C4-2B (cell line): ENCODE data around the gene ATP11B.

Experiments
- ZFX ChIP-seq: fragments of 450-650 bp; IDR thresholded peaks from 2 replicates; pipeline ENCODE4 v1.6.1; 2017
- TF ChIP-seq, protein P1 (sequence below): fragments of 450-650 bp; conservative IDR thresholded peaks from 2 replicates; pipeline ENCODE4 v1.5.1; 2017; ENCODE audit warnings: mild to moderate bottlenecking

GRCh38 chr3:182925330-182925943, 132.1 kb downstream of the ATP11B start:
- TF ChIP-seq, protein P1, sequence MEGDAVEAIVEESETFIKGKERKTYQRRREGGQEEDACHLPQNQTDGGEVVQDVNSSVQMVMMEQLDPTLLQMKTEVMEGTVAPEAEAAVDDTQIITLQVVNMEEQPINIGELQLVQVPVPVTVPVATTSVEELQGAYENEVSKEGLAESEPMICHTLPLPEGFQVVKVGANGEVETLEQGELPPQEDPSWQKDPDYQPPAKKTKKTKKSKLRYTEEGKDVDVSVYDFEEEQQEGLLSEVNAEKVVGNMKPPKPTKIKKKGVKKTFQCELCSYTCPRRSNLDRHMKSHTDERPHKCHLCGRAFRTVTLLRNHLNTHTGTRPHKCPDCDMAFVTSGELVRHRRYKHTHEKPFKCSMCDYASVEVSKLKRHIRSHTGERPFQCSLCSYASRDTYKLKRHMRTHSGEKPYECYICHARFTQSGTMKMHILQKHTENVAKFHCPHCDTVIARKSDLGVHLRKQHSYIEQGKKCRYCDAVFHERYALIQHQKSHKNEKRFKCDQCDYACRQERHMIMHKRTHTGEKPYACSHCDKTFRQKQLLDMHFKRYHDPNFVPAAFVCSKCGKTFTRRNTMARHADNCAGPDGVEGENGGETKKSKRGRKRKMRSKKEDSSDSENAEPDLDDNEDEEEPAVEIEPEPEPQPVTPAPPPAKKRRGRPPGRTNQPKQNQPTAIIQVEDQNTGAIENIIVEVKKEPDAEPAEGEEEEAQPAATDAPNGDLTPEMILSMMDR, result no peak
- no peak for TF ChIP-seq ZFX
